Esophagus (tissue), 2 donors: Measurements from ENCODE around the gene CALML5. TPM values are rescaled to one million over a fixed set of nuclear protein-coding genes. Genes with fewer than 3 reads are reported as not detected.

Experiments
- H3K27ac ChIP-seq, 2 donors: one replicate each; pipeline ENCODE4 v1.5.1; 2013; ENCODE audit warnings: low read depth in 2 of 2, mild to moderate bottlenecking in 2 of 2, inconsistent platforms in 1 of 2, low read length in 1 of 2, moderate library complexity in 1 of 2
- H3K27me3 ChIP-seq, 2 donors: one replicate each; pipeline ENCODE4 v1.6.1; 2013; ENCODE audit warnings: low read length in 2 of 2, control low read depth in 1 of 2, mild to moderate bottlenecking in 1 of 2; ENCODE audit not compliant: insufficient read depth in 2 of 2, control insufficient read depth in 1 of 2
- H3K36me3 ChIP-seq, 2 donors: one replicate each; pipeline ENCODE4 v1.6.1; 2013; ENCODE audit warnings: low read length in 1 of 2; ENCODE audit not compliant: control insufficient read depth in 2 of 2, insufficient read depth in 2 of 2
- H3K4me1 ChIP-seq, 2 donors: one replicate each; pipeline ENCODE4 v1.6.1; 2013; ENCODE audit warnings: low read length in 1 of 2; ENCODE audit not compliant: control insufficient read depth in 2 of 2, insufficient read depth in 2 of 2
- H3K4me3 ChIP-seq, 2 donors: one replicate each; pipeline ENCODE4 v1.5.1; 2013; ENCODE audit warnings: low read length in 2 of 2, mild to moderate bottlenecking in 2 of 2, low read depth in 1 of 2, moderate library complexity in 1 of 2
- H3K9me3 ChIP-seq, 2 donors: one replicate each; pipeline ENCODE4 v1.6.1; 2013; ENCODE audit warnings: mild to moderate bottlenecking in 2 of 2, low read depth in 1 of 2, low read length in 1 of 2, moderate library complexity in 1 of 2; ENCODE audit not compliant: control insufficient read depth in 2 of 2, insufficient read depth in 1 of 2
- WGBS, 2 donors: extraction: QIAGEN DNeasy Blood & Tissue Kit; methylation state at CpG; one replicate each; pipeline ENCODE4 v1.1.7; 2013; 5-methylcytosine and 5-hydroxymethylcytosine counted together
- polyA plus RNA-seq, 2 donors: library from polyadenylated mRNA; stranded (reverse); fragments of 200-250 nt; gene quantifications; one replicate each; pipeline ENCODE4 v1.2.3, GENCODE V29; 2013
- donor health status: healthy with polysubstance abuse.
- donor health status: Bipolar disorder and iron deficiency.

Gene CALML5
- polyA plus RNA-seq, 2 donors: 75.9 to 185 TPM

DNA sequence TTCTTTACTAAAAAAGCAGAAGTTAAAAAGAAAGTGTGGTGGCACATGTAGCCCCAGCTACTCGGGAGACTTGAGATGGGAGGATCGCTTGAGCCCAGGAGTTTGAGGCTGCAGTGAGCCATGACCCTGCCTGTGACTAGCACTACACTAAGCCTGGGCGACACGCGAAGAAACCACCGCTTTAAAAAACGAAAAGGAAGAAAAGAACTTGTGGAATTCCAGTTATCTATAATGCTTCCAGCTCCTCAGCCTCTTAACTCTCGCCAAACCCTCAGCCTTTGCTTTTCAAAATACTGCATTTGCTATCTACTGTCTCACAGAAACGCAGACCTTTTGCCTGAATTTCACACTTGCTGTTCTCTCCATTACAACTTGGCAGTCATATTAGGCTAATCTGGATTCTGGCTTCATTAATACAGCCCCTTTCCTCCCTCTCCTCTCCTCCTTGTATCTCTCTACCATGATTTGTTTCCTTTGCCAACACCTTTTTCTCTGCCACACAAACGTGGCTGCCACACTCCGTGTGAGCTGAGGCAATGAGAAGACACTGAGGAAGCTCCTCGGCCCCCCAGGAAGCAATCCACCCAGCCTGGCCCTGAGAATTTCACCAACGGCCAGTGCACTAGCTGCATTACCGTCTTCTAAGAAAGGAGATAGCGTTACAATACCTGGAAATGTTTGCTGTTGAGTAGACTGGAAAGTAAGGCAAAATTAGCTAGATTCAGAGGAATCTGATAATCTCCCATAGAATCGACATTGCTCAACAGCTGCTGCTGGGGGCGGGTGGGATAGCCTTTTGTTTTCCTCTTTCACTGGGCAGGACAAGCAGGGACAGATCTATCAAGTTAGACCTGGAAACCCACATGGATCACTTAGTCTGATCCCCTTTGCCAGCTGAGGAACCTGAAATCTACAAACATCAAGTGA lies 37.2 kb downstream of the CALML5 start:
- H3K27ac ChIP-seq: no peak overlapping the region
- H3K4me1 ChIP-seq: peaks cover 0 to 5% of the 10 kb centered on the region in 2 donors
- H3K27me3 ChIP-seq: no peaks in the 10 kb centered on the region
- peaks cover 0 to 6% of the 10 kb centered on the region in 2 donors for H3K36me3 ChIP-seq
- H3K9me3 ChIP-seq: no peaks in the 10 kb centered on the region
- H3K4me3 ChIP-seq: no peak overlapping the region
- WGBS, 2 donors: 62 to 63% methylated on average over 17 of the region's 17 CpGs

GRCh38 chr10:5461203-5461588 lies 38.2 kb downstream of the CALML5 start:
- H3K27ac ChIP-seq: no peak overlapping the region
- no peaks in the 10 kb centered on the region for H3K9me3 ChIP-seq
- no peak overlapping the region for H3K4me3 ChIP-seq
- no peaks in the 10 kb centered on the region for H3K4me1 ChIP-seq
- peaks cover 3 to 11% of the 10 kb centered on the region in 2 donors for H3K36me3 ChIP-seq
- H3K27me3 ChIP-seq: no peaks in the 10 kb centered on the region
- 83 to 86% methylated on average over 4 of the region's 4 CpGs for WGBS, 2 donors

DNA sequence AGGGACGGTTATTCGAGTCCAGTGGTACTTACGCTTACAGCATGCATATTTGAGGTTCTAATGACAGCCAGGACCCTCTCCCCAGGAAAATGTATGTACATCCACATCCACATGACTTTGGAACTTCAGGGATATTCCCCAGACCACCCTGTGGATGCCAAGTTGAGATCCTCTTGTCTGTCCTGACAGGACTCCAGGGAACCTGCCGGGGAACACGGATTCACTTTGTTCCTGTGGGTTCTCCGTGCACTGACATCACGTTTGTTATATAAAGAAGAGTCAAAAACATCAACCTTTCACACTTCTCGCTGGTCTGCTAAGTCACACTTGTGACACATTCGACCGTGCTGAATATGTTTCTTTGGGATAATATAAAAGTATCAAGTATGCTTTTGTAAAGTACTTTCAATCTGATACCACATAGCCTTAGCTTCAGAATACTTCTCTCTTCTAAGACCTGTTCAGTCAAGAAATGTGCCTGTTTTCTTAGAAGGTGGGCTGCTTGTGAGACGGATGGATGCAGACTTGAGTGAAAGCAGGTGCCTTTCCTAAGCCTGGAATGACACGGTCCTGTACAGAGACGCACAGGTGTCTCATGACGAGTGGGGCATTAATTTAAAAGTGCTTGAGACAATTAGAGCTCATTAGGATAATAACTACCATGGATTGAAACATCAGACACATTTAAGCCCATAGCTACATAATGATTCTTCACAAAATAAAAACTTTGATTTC lies 38.7 kb downstream of the CALML5 start:
- WGBS, 2 donors: 88 to 91% methylated on average over 14 of the region's 14 CpGs
- Histone ChIP-seq H3K27ac (no peak overlapping the region), H3K4me3 (no peak overlapping the region), H3K27me3 (no peaks in the 10 kb centered on the region), H3K4me1 (no peaks in the 10 kb centered on the region), H3K36me3 (peaks cover 5 to 13% of the 10 kb centered on the region in 2 donors), H3K9me3 (no peaks in the 10 kb centered on the region)

DNA sequence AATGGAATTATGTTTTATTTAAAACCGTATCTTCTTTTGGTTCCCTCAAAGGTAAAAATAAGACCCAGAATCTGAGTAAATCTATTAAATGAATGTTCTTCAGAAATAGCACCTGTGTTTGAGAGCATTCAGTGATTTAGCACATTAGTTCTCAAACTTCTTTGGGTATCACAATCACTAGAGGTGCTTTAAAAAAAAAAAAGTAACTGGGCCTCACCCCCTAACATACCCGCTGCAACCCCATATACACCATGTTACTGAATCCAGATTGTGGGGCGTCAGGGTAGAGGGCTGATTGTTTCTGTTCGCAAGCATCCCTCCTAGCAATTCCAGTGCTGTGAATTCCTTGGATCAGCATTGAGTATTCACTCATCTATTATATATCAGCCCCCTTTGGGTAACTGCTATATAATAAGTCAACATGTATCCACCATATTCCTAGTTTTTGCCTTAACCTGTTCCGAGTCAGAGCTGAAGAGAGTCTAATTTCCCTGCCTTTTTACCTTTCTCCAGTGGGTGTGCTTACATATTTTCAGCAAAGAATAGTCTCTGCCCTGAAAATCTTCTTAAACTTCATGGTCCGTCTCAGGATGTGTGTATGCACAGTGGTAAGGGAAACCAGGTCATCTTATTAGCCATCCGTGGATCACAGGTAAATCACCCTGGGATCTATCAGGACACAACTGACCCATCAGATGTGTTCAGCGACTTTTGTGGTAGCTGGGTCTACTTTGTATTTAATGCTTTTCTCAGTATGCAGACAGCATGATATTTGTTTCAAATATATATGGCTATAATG lies 40.2 kb downstream of the CALML5 start:
- Histone ChIP-seq H3K27ac (no peak overlapping the region), H3K4me1 (no peaks in the 10 kb centered on the region), H3K9me3 (no peaks in the 10 kb centered on the region), H3K4me3 (no peak overlapping the region), H3K36me3 (peaks cover 5 to 16% of the 10 kb centered on the region in 2 donors), H3K27me3 (no peaks in the 10 kb centered on the region)
- 88 to 91% methylated on average over 8 of the region's 8 CpGs for WGBS, 2 donors

- H3K27me3 ChIP-seq: no peaks in the 10 kb centered on the region
- H3K4me1 ChIP-seq: no peaks in the 10 kb centered on the region
- H3K36me3 ChIP-seq: peaks cover 8 to 18% of the 10 kb centered on the region in 2 donors
- H3K4me3 ChIP-seq: no peak overlapping the region
- H3K27ac ChIP-seq: no peak overlapping the region
- 95 to 97% methylated on average over 1 of the region's 1 CpG for WGBS, 2 donors
- H3K9me3 ChIP-seq: no peaks in the 10 kb centered on the region
Observed at GRCh38 chr10:5458425-5458824, 40.9 kb downstream of the CALML5 start.

- Histone ChIP-seq H3K27ac (no peak overlapping the region), H3K36me3 (peaks cover 8 to 18% of the 10 kb centered on the region in 2 donors), H3K4me1 (no peaks in the 10 kb centered on the region), H3K9me3 (no peaks in the 10 kb centered on the region), H3K27me3 (no peaks in the 10 kb centered on the region), H3K4me3 (no peak overlapping the region)
- 77 to 85% methylated on average over 3 of the region's 3 CpGs for WGBS, 2 donors
Observed at GRCh38 chr10:5457741-5458140, 41.6 kb downstream of the CALML5 start.

- Histone ChIP-seq H3K27ac (no peak overlapping the region), H3K27me3 (no peaks in the 10 kb centered on the region), H3K36me3 (peaks cover 8 to 21% of the 10 kb centered on the region in 2 donors), H3K4me3 (no peak overlapping the region), H3K9me3 (no peaks in the 10 kb centered on the region), H3K4me1 (no peaks in the 10 kb centered on the region)
- 92 to 94% methylated on average over 12 of the region's 12 CpGs for WGBS, 2 donors
Observed at GRCh38 chr10:5456563-5456962, 42.8 kb downstream of the CALML5 start.

GRCh38 chr10:5453749-5454489 lies 45.5 kb downstream of the CALML5 start:
- WGBS, 2 donors: 80 to 85% methylated on average over 13 of the region's 13 CpGs
- H3K9me3 ChIP-seq: no peaks in the 10 kb centered on the region
- H3K4me3 ChIP-seq: no peak overlapping the region
- H3K4me1 ChIP-seq: no peaks in the 10 kb centered on the region
- H3K27ac ChIP-seq: no peak overlapping the region
- H3K36me3 ChIP-seq: peaks cover 8 to 14% of the 10 kb centered on the region in 2 donors
- no peaks in the 10 kb centered on the region for H3K27me3 ChIP-seq
